OCI-LY7 (cell line): Measurements from ENCODE around the gene TFRC.

ENCODE experiments used
- CTCF ChIP-seq: fragments of 200-600 bp; sonication (generic); conservative IDR thresholded peaks from 2 replicates; pipeline ENCODE4 v1.5.1; 2014; ENCODE audit warnings: mild to moderate bottlenecking, antibody characterized with exemption, low read length, moderate library complexity, mixed read lengths
- EZH2phosphoT487 ChIP-seq: fragments of 200-600 bp; sonication (generic); IDR thresholded peaks from 2 replicates; pipeline ENCODE4 v1.6.1; 2018; ENCODE audit warnings: low read depth, borderline replicate concordance, mild to moderate bottlenecking, mixed run types, antibody characterized with exemption, low read length, moderate library complexity, mixed read lengths

DNA sequence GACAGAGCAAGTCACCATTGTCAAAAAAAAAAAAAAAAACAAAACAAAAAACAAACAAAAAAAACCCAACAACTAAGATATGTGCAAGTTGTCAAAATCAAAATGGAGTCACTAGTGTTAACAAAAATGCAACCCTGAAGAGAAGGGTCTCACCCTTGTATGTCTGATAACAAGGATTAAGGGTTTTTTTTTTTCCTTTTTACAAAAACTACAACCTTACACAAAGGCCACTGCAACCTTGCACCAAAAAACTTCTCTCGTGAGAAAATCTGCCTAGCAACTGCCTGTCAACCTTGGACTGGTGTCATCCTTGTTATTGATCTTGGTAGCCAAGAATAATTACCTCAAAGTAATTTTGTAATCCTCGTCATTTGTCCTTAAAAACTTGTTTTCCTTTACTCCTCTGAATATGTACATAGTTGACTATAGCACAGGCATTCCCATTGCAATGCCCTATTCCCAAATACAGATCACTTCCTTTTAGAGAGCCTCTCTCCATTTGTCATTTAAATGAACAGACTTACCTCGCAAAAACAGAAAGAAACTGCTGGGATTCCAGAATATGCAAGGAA, 24.0 kb downstream of the TFRC start:
- no peak for TF ChIP-seq CTCF
- no peak for TF ChIP-seq EZH2phosphoT487
